HepG2 (cell line): ENCODE results near the gene CPVL. TPM values are rescaled to one million over a fixed set of nuclear protein-coding genes. Genes with fewer than 3 reads are reported as not detected.
A peak's percentile ranks its signal among the peaks of the same experiment; 100 is the strongest.

Source experiments
- BRCA1 ChIP-seq: sonication (generic); formaldehyde crosslinking; IDR thresholded peaks from 2 replicates; pipeline ENCODE4 v1.4.0; 2020; ENCODE audit warnings: missing genetic modification reagents
- ETV6 ChIP-seq: sonication (generic); formaldehyde crosslinking; conservative IDR thresholded peaks from 2 replicates; pipeline ENCODE4 v1.4.0; 2020; ENCODE audit warnings: missing genetic modification reagents
- GTF2F1 ChIP-seq: fragments of 150-350 bp; IDR thresholded peaks from 2 replicates; pipeline ENCODE4 v1.6.1; 2014; ENCODE audit warnings: low read length
- KLF15 ChIP-seq: sonication (generic); formaldehyde crosslinking; IDR thresholded peaks from 2 replicates; pipeline ENCODE4 v1.8.1; 2023; ENCODE audit warnings: borderline replicate concordance, mild to moderate bottlenecking, inconsistent platforms, missing genetic modification reagents, mixed read lengths
- MXI1 ChIP-seq: IDR thresholded peaks from 3 replicates; pipeline ENCODE4 v1.6.1; 2012; ENCODE audit warnings: low read depth, low read length, inconsistent platforms, borderline replicate concordance
- PBX3 ChIP-seq: sonication (generic); formaldehyde crosslinking; IDR thresholded peaks from 2 replicates; pipeline ENCODE4 v1.8.1; 2023; ENCODE audit warnings: missing genetic modification reagents, inconsistent platforms, borderline replicate concordance
- POLR2A ChIP-seq, 2 experiments: IDR thresholded peaks; 2 replicates each; pipeline ENCODE4 v1.6.1; 2011; ENCODE audit warnings: low read depth in 2 of 2, low read length in 2 of 2, mild to moderate bottlenecking in 1 of 2, moderate library complexity in 1 of 2; ENCODE audit not compliant: insufficient read depth in 1 of 2
- SP140L ChIP-seq: sonication (generic); formaldehyde crosslinking; IDR thresholded peaks from 2 replicates; pipeline ENCODE4 v1.4.0; 2020; ENCODE audit warnings: missing genetic modification reagents, borderline replicate concordance
- ZFP36 ChIP-seq: fragments of 150-350 bp; IDR thresholded peaks from 2 replicates; pipeline ENCODE4 v1.6.1; 2018; ENCODE audit warnings: borderline replicate concordance, low read length, low read depth; ENCODE audit not compliant: partially characterized antibody
- ZKSCAN1 ChIP-seq: fragments of 150-350 bp; IDR thresholded peaks from 2 replicates; pipeline ENCODE4 v1.6.1; 2014; ENCODE audit warnings: low read length
- ZNF136 ChIP-seq: sonication (generic); formaldehyde crosslinking; IDR thresholded peaks from 2 replicates; pipeline ENCODE4 v1.8.1; 2022; ENCODE audit warnings: low read depth, mild to moderate bottlenecking, moderate library complexity, missing genetic modification reagents
- ZNF589 ChIP-seq: sonication (generic); formaldehyde crosslinking; conservative IDR thresholded peaks from 2 replicates; pipeline ENCODE4 v1.8.0; 2022; ENCODE audit warnings: mild to moderate bottlenecking, moderate library complexity, missing genetic modification reagents
- ZNF672 ChIP-seq: sonication (generic); formaldehyde crosslinking; IDR thresholded peaks from 2 replicates; pipeline ENCODE4 v1.8.1; 2022; ENCODE audit warnings: missing genetic modification reagents
- ZNF816 ChIP-seq: sonication (generic); formaldehyde crosslinking; IDR thresholded peaks from 2 replicates; pipeline ENCODE4 v1.8.0; 2022; ENCODE audit warnings: missing genetic modification reagents, mild to moderate bottlenecking, borderline replicate concordance
- ZNF879 ChIP-seq: sonication (generic); formaldehyde crosslinking; IDR thresholded peaks from 2 replicates; pipeline ENCODE4 v1.8.1; 2023; ENCODE audit warnings: missing genetic modification reagents
- ZUFSP ChIP-seq: sonication (generic); formaldehyde crosslinking; IDR thresholded peaks from 2 replicates; pipeline ENCODE4 v1.9.0; 2021; ENCODE audit warnings: missing genetic modification reagents, mild to moderate bottlenecking, borderline replicate concordance
- polyA plus RNA-seq, 8 experiments: library from polyadenylated mRNA; depleted of rRNA in 3 of 8; stranded (reverse) in 7 of 8; unstranded in 1 of 8; fragments of >200 nt; fragmentation: Illumina TruSeq in 4 of 8; extraction: Trizol in 4 of 8; gene quantifications; 2 replicates each; pipeline versions ENCODE4 v1.2.1 to v1.2.3, GENCODE V29; 2011 to 2016; ENCODE audit warnings: low read depth in 4 of 8, missing spikeins in 1 of 8, mixed read lengths in 1 of 8; ENCODE audit not compliant: insufficient read depth in 1 of 8
- total RNA-seq, 5 experiments: library from RNA; depleted of rRNA; stranded (reverse); fragments of >200 nt; fragmentation: Illumina TruSeq; extraction: Trizol; gene quantifications; 2 replicates each; pipeline ENCODE4 v1.2.3, GENCODE V29; 2016; ENCODE audit warnings: low read depth in 1 of 5
- TF ChIP-seq, protein P1 (sequence below): sonication (generic); formaldehyde crosslinking; IDR thresholded peaks from 2 replicates; pipeline ENCODE4 v1.4.0; 2020; ENCODE audit warnings: missing genetic modification reagents, borderline replicate concordance
- TF ChIP-seq, protein P2 (sequence below): sonication (generic); formaldehyde crosslinking; IDR thresholded peaks from 2 replicates; pipeline ENCODE4 v1.9.0; 2022; ENCODE audit warnings: missing genetic modification reagents, mild to moderate bottlenecking, borderline replicate concordance
- TF ChIP-seq, protein P3 (sequence below): sonication (generic); formaldehyde crosslinking; IDR thresholded peaks from 2 replicates; pipeline ENCODE4 v1.8.1; 2022; ENCODE audit warnings: low read depth, mild to moderate bottlenecking, missing genetic modification reagents
- TF ChIP-seq, protein P4 (sequence below): IDR thresholded peaks from 2 replicates; pipeline ENCODE4 v1.6.1; 2018; ENCODE audit warnings: missing genetic modification reagents

The CPVL gene
- total and polyA plus RNA-seq, 2 of the 13 experiments (the other 11 are each of a cell fraction or from before 2014, with no cell fraction given), result 59.2 to 294 TPM

DNA sequence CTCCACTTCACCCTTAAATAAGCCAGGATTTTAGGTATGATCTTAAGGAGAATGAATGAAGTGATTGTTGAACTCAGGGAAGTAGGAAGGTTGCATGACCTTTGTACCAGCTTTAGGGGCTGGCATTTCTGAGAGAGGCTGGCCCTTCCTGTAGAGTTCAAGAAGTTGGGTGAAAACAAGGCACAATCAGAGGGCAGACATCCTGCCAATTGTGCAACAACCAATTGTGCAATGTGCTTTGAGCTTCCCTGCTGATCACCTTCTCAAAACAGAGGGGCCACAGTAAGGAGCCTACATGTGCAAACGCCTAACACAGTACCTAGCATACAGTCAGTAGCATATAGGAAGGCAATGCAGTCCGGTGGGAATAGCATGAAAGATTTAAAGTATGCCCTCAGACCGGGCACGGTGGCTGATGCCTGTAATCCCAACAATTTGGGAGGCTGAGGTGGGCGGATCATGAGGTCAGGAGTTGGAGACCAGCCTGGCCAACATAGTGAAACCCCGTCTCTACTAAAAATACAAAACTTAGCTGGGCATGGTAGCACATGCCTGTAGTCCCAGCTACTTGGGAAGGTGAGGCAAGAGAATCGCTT is 5.4 kb downstream of the CPVL start (continued):
- no peak for TF ChIP-seq PBX3 (CRISPR knock-in tag)
- no peak for TF ChIP-seq ZKSCAN1
- no peak for TF ChIP-seq ZFP36
- TF ChIP-seq BRCA1 (CRISPR knock-in tag), result no peak
- TF ChIP-seq, protein P1, sequence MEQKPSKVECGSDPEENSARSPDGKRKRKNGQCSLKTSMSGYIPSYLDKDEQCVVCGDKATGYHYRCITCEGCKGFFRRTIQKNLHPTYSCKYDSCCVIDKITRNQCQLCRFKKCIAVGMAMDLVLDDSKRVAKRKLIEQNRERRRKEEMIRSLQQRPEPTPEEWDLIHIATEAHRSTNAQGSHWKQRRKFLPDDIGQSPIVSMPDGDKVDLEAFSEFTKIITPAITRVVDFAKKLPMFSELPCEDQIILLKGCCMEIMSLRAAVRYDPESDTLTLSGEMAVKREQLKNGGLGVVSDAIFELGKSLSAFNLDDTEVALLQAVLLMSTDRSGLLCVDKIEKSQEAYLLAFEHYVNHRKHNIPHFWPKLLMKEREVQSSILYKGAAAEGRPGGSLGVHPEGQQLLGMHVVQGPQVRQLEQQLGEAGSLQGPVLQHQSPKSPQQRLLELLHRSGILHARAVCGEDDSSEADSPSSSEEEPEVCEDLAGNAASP (CRISPR knock-in tag), result peak; percentile 94
- TF ChIP-seq, protein P2, sequence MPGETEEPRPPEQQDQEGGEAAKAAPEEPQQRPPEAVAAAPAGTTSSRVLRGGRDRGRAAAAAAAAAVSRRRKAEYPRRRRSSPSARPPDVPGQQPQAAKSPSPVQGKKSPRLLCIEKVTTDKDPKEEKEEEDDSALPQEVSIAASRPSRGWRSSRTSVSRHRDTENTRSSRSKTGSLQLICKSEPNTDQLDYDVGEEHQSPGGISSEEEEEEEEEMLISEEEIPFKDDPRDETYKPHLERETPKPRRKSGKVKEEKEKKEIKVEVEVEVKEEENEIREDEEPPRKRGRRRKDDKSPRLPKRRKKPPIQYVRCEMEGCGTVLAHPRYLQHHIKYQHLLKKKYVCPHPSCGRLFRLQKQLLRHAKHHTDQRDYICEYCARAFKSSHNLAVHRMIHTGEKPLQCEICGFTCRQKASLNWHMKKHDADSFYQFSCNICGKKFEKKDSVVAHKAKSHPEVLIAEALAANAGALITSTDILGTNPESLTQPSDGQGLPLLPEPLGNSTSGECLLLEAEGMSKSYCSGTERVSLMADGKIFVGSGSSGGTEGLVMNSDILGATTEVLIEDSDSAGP (CRISPR knock-in tag), result peak; percentile 37; the same call in 1 of the 2 replicates
- TF ChIP-seq ETV6 (CRISPR knock-in tag), result peak; percentile 68; the same call in 1 of the 2 replicates
- no peak for TF ChIP-seq ZNF672
- no peak for TF ChIP-seq ZNF589
- TF ChIP-seq ZNF816 (CRISPR knock-in tag), result no peak
- 0 out of 2 replicates have a peak, but pooled peaks have one; percentile 60 for TF ChIP-seq ZNF136 (CRISPR knock-in tag)
- no peak for TF ChIP-seq POLR2A (IDR thresholded peaks at IDR 0.05; ENCODE audit: insufficient read depth in 1 of 2, low read depth in 2 of 2, low read length in 2 of 2)
- TF ChIP-seq KLF15 (CRISPR knock-in tag), result no peak
- TF ChIP-seq SP140L (CRISPR knock-in tag), result no peak
- no peak for TF ChIP-seq ZNF879 (CRISPR knock-in tag)
- TF ChIP-seq, protein P3, sequence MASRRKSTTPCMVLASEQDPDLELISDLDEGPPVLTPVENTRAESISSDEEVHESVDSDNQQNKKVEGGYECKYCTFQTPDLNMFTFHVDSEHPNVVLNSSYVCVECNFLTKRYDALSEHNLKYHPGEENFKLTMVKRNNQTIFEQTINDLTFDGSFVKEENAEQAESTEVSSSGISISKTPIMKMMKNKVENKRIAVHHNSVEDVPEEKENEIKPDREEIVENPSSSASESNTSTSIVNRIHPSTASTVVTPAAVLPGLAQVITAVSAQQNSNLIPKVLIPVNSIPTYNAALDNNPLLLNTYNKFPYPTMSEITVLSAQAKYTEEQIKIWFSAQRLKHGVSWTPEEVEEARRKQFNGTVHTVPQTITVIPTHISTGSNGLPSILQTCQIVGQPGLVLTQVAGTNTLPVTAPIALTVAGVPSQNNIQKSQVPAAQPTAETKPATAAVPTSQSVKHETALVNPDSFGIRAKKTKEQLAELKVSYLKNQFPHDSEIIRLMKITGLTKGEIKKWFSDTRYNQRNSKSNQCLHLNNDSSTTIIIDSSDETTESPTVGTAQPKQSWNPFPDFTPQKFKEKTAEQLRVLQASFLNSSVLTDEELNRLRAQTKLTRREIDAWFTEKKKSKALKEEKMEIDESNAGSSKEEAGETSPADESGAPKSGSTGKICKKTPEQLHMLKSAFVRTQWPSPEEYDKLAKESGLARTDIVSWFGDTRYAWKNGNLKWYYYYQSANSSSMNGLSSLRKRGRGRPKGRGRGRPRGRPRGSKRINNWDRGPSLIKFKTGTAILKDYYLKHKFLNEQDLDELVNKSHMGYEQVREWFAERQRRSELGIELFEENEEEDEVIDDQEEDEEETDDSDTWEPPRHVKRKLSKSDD, result 0 out of 2 replicates have a peak, but pooled peaks have one; percentile 34
- TF ChIP-seq, protein P4, sequence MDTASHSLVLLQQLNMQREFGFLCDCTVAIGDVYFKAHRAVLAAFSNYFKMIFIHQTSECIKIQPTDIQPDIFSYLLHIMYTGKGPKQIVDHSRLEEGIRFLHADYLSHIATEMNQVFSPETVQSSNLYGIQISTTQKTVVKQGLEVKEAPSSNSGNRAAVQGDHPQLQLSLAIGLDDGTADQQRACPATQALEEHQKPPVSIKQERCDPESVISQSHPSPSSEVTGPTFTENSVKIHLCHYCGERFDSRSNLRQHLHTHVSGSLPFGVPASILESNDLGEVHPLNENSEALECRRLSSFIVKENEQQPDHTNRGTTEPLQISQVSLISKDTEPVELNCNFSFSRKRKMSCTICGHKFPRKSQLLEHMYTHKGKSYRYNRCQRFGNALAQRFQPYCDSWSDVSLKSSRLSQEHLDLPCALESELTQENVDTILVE, result peak; percentile 97
- no peak for TF ChIP-seq GTF2F1
- no peak for TF ChIP-seq ZUFSP (CRISPR knock-in tag)
- TF ChIP-seq MXI1, result no peak; the same call in 2 of the 3 replicates
